ENCODE results near the gene MORC2. TPM values are rescaled to one million over a fixed set of nuclear protein-coding genes. Genes with fewer than 3 reads are reported as not detected.

MORC2 gene
- polyA plus RNA-seq, 1 donor from 2014 or later: 5.9 TPM

- H3K4me1 Mint-ChIP-seq: no peaks in the 10 kb centered on the region
- H3K36me3 Mint-ChIP-seq: peaks cover 7% of the 10 kb centered on the region
- peak overlapping the region in 1 of 3 donors; percentile 31 for H3K27ac Mint-ChIP-seq
- no peaks in the 10 kb centered on the region for H3K27me3 Mint-ChIP-seq
- H3K9me3 Mint-ChIP-seq: no peaks in the 10 kb centered on the region
- H3K4me3 Mint-ChIP-seq: no peak overlapping the region
These were observed 76.8 kb downstream of the MORC2 start for GRCh38 chr22:30891781-30892180.

- Mint-ChIP-seq H3K4me3 (no peak overlapping the region), H3K4me1 (no peaks in the 10 kb centered on the region), H3K9me3 (no peaks in the 10 kb centered on the region), H3K36me3 (peaks cover 7% of the 10 kb centered on the region), H3K27ac (no peak overlapping the region), H3K27me3 (no peaks in the 10 kb centered on the region)
These were observed 77.2 kb downstream of the MORC2 start for GRCh38 chr22:30891443-30891755.

DNA sequence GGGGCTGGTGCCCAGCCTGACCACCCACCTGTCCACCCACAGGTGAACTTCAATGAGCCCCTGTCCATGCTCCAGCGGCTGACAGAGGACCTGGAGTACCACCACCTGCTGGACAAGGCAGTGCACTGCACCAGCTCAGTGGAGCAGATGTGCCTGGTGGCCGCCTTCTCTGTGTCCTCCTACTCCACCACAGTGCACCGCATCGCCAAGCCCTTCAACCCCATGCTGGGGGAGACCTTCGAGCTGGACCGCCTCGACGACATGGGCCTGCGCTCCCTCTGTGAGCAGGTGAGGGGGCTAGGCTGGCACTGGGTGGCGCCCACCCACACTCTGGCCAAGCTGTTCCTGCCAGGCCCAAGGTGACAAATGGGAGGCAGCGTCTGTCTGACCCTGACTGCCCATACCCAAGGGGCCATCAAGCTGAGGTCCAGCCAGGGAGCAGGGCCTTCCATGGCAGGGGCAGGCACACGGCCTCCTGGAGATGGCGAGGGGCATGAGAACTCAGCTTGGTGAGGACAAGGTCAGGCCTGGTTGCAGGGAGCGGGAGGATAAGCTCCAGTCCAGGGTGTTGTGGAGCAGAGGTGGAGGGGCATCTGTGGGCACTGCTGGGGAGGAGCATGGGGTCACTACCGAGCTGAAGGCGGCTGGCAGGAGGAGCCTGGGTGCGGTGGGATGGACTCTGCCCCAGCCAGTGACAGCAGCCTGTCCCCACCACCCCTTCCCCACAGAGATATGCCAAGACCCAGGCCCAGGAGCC is 77.7 kb downstream of the MORC2 start:
- no peaks in the 10 kb centered on the region for H3K27me3 Mint-ChIP-seq
- no peaks in the 10 kb centered on the region for H3K4me1 Mint-ChIP-seq
- H3K36me3 Mint-ChIP-seq: peaks cover 7% of the 10 kb centered on the region
- H3K4me3 Mint-ChIP-seq: no peak overlapping the region
- H3K9me3 Mint-ChIP-seq: no peaks in the 10 kb centered on the region
- H3K27ac Mint-ChIP-seq: no peak overlapping the region

- Mint-ChIP-seq H3K9me3 (no peaks in the 10 kb centered on the region), H3K27ac (no peak overlapping the region), H3K4me1 (no peaks in the 10 kb centered on the region), H3K36me3 (peaks cover 5% of the 10 kb centered on the region), H3K4me3 (peak overlapping the region in 1 of 4 donors; percentile 39), H3K27me3 (no peaks in the 10 kb centered on the region)
These were observed 78.5 kb downstream of the MORC2 start for GRCh38 chr22:30889996-30890480.

DNA sequence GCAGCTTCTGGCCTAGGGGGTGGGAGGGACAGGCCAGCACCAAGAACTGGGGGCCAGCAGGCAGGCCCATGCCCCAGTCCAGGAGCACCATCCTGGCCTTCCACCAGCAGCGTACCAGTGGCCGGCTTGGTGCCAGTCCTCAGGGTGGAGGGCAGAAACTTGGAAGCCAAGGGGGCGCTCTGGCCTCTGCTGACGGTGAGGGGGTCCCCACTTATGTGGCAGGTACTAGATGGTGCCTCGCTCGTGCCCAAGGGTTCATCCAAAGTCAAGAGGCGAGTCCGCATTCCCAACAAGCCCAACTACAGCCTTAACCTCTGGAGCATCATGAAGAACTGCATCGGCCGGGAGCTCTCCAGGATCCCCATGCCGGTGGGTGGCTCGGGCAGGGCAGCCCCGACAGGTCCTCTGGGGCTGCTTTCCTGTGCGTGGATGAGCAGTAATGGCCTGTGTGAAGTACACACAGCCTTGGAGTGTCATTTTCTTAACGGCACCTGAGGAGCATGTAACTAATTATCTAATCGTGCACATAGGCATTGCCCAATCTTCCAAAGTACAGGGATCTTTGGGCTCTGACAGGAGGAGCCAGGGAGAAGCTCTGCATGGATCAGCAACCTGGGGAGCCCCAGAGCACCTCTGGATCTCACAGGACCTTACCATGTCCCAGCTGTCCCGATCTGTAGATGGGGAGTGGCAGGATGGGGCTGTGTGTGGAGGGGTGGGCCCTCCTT is 79.1 kb downstream of the MORC2 start:
- no peaks in the 10 kb centered on the region for H3K4me1 Mint-ChIP-seq
- H3K27me3 Mint-ChIP-seq: no peaks in the 10 kb centered on the region
- H3K36me3 Mint-ChIP-seq: peaks cover 2% of the 10 kb centered on the region
- H3K4me3 Mint-ChIP-seq: no peak overlapping the region
- no peak overlapping the region for H3K27ac Mint-ChIP-seq
- H3K9me3 Mint-ChIP-seq: no peaks in the 10 kb centered on the region

DNA sequence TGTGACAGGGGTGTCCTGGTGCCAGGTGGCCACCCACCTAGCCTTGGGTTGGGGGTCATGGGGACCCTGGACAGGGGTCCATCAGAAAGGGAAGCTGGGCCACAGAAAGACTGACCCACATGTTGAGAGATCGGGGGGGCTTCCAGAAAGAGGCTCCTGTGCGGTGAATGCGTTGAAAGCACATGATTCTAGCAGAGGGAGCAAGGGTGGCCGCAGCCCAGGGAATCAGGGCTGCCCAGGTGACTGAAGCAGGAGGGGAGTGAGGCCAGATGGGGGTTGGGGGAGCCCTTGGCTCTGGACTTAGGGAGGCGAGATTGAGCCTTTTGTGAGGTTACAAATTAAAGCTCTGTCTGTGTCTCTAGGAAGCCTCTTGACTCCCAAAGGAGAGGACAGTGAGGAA is 80.7 kb downstream of the MORC2 start:
- H3K36me3 Mint-ChIP-seq: peaks cover 2% of the 10 kb centered on the region
- H3K27me3 Mint-ChIP-seq: no peaks in the 10 kb centered on the region
- no peaks in the 10 kb centered on the region for H3K4me1 Mint-ChIP-seq
- no peak overlapping the region for H3K27ac Mint-ChIP-seq
- H3K9me3 Mint-ChIP-seq: no peaks in the 10 kb centered on the region
- no peak overlapping the region for H3K4me3 Mint-ChIP-seq

DNA sequence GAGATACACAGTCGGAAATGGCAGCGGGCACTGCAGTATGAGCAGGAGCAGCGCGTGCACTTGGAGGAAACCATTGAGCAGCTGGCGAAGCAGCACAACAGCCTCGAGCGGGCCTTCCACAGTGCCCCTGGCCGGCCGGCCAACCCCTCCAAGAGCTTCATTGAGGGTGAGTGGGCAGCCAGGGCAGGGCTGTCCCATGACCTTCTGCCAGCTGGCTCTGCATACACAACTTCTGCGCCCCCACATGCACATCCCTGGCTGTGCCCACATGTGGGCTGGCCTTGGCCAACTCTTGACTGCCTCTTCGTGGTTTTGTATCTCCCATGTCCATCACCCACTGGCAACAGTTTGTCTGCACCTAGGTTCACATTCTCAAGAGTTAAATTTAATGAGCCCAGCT is 81.1 kb downstream of the MORC2 start:
- no peaks in the 10 kb centered on the region for H3K27me3 Mint-ChIP-seq
- H3K4me1 Mint-ChIP-seq: no peaks in the 10 kb centered on the region
- no peak overlapping the region for H3K4me3 Mint-ChIP-seq
- no peaks in the 10 kb centered on the region for H3K9me3 Mint-ChIP-seq
- H3K36me3 Mint-ChIP-seq: peaks cover 2% of the 10 kb centered on the region
- no peak overlapping the region for H3K27ac Mint-ChIP-seq

- no peak overlapping the region for H3K27ac Mint-ChIP-seq
- H3K4me1 Mint-ChIP-seq: no peaks in the 10 kb centered on the region
- no peaks in the 10 kb centered on the region for H3K27me3 Mint-ChIP-seq
- no peaks in the 10 kb centered on the region for H3K9me3 Mint-ChIP-seq
- no peak overlapping the region for H3K4me3 Mint-ChIP-seq
- H3K36me3 Mint-ChIP-seq: no peaks in the 10 kb centered on the region
These were observed 83.0 kb downstream of the MORC2 start for GRCh38 chr22:30885591-30885990.

DNA sequence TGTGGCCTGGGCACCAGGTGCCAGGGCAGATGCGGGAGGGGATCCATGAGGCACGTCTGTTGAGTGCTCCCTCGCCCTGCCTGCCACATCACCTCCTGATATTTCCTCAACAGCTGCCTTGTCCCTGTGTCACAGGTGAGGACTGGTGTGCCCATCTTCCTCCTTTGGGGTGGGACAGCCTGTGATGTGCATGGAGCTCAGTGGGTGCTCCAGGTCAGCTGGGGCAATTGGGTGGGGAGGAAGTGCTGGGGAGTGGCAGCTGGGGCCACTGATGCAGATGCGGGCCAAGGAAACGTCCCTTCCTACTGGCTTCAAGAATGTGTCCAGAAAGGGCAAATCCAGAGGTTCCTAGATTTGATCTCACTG is 83.6 kb downstream of the MORC2 start:
- H3K9me3 Mint-ChIP-seq: no peaks in the 10 kb centered on the region
- H3K4me3 Mint-ChIP-seq: no peak overlapping the region
- H3K27ac Mint-ChIP-seq: no peak overlapping the region
- H3K4me1 Mint-ChIP-seq: no peaks in the 10 kb centered on the region
- H3K27me3 Mint-ChIP-seq: no peaks in the 10 kb centered on the region
- H3K36me3 Mint-ChIP-seq: no peaks in the 10 kb centered on the region

DNA sequence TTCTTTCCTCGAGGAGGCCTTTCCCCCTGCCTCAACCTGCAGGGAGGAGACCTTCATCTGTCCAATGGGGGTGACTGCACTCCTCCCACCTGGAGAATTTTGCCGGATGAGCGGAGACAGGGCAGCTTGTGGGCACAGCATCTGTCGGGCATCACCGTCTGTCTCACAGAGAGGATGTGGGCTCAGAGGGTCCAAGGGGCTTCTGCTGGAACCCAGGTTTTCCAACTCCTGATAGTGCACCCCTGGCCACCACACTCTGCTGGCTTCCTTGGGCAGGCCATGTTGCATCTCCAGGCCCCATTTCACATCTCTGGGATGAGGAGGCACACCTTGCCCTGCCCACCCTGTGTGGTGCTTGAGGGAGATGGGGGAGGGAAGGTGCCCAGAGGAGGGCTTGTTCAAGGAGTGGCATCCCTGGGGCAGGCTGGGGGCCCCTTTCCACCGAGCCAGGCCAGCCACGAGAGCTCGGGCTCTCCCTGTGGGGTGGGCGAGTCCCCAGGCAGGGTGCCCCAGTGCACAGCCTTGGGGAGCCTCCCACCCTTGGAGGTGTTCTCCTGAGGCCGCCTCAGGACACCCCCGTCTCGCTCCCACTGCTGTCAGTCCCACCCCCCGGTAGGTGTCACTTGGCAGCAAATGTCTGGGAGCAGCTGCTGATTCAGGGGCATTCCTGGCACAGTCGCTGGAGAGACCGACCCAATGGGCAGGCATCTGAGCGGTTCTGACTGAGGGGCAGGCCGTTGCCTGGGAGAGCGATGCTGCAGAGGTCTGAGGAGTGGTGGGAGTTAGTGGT is 84.2 kb downstream of the MORC2 start:
- no peaks in the 10 kb centered on the region for H3K27me3 Mint-ChIP-seq
- H3K27ac Mint-ChIP-seq: no peak overlapping the region
- H3K9me3 Mint-ChIP-seq: no peaks in the 10 kb centered on the region
- H3K36me3 Mint-ChIP-seq: no peaks in the 10 kb centered on the region
- H3K4me1 Mint-ChIP-seq: no peaks in the 10 kb centered on the region
- H3K4me3 Mint-ChIP-seq: no peak overlapping the region

- Mint-ChIP-seq H3K4me1 (no peaks in the 10 kb centered on the region), H3K9me3 (no peaks in the 10 kb centered on the region), H3K36me3 (no peaks in the 10 kb centered on the region), H3K27me3 (no peaks in the 10 kb centered on the region), H3K27ac (no peak overlapping the region), H3K4me3 (no peak overlapping the region)
These were observed 84.9 kb downstream of the MORC2 start for GRCh38 chr22:30883586-30884145.

- Mint-ChIP-seq H3K4me3 (no peak overlapping the region), H3K9me3 (no peaks in the 10 kb centered on the region)
These were observed 85.5 kb downstream of the MORC2 start for GRCh38 chr22:30882974-30883533.

DNA sequence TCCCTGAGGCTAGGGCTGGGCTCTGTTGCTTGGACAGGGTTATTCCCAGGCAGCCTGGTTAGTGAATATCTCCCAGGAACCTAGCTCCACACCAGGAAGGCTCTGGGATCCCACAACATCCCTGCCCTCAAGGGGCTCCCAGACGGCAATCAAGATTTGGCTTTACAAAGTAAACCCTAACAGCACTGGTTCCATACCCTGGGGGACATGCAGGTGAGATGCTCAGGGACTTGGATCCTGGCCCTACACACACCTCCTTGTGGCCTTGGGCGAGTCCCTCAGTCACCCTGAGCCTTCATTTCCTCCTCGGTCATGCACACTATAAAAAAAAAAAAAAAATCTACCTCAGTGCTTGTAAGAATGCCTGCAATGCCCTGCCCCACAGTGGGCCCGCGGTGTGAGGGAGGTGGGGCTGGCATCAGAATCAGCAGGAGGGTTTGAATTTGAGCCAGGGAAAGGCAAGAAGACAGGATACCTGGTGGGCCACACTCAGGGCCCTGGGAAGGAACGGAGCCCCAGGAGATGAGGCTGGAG is 86.3 kb downstream of the MORC2 start:
- Mint-ChIP-seq H3K27ac (peak overlapping the region in 1 of 3 donors; percentile 15), H3K4me1 (no peaks in the 10 kb centered on the region), H3K4me3 (no peak overlapping the region), H3K36me3 (no peaks in the 10 kb centered on the region), H3K27me3 (no peaks in the 10 kb centered on the region), H3K9me3 (no peaks in the 10 kb centered on the region)

More at GRCh38 chr22:30882974-30883533, 85.5 kb downstream of the MORC2 start:
- Mint-ChIP-seq H3K36me3 (no peaks in the 10 kb centered on the region), H3K4me1 (no peaks in the 10 kb centered on the region), H3K27ac (peak overlapping the region in 1 of 3 donors; percentile 15), H3K27me3 (no peaks in the 10 kb centered on the region)

GRCh38 chr22:30881361-30882183 is 87.0 kb downstream of the MORC2 start:
- Mint-ChIP-seq H3K27ac (no peak overlapping the region), H3K36me3 (no peaks in the 10 kb centered on the region), H3K9me3 (no peaks in the 10 kb centered on the region), H3K4me1 (no peaks in the 10 kb centered on the region), H3K27me3 (no peaks in the 10 kb centered on the region), H3K4me3 (no peak overlapping the region)

All from IgD-negative memory B cell (primary cell).